Mesothelial cell of epicardium (in vitro differentiated cells): ENCODE measurements around the gene CEND1. TPM values are rescaled to one million over a fixed set of nuclear protein-coding genes. Genes with fewer than 3 reads are reported as not detected.

ENCODE experiments used
- DNase-seq, 2 experiments: peaks; one replicate each; pipeline ENCODE4 v3.0.0; 2021; ENCODE audit warnings: low spot score in 2 of 2; ENCODE audit not compliant: unreplicated experiment in 2 of 2
- H3K27ac Mint-ChIP-seq: 2 replicates; pipeline ENCODE4 v1.8.0; 2021; ENCODE audit warnings: mixed read lengths
- H3K27me3 Mint-ChIP-seq: 2 replicates; pipeline ENCODE4 v1.8.0; 2021; ENCODE audit warnings: low read depth, mixed read lengths
- H3K36me3 Mint-ChIP-seq: 2 replicates; pipeline ENCODE4 v1.8.0; 2021; ENCODE audit warnings: mixed read lengths
- H3K4me1 Mint-ChIP-seq: 2 replicates; pipeline ENCODE4 v1.8.0; 2021; ENCODE audit warnings: mixed read lengths
- H3K4me3 Mint-ChIP-seq: 2 replicates; pipeline ENCODE4 v1.8.0; 2021; ENCODE audit warnings: mild to moderate bottlenecking, moderate library complexity, mixed read lengths
- H3K9me3 Mint-ChIP-seq: 2 replicates; pipeline ENCODE4 v1.8.0; 2021; ENCODE audit warnings: mixed read lengths
- CTCF ChIP-seq: fragments of 200-600 bp; sonication (generic); IDR thresholded peaks from one replicate; pipeline ENCODE4 v1.5.0; 2021; ENCODE audit warnings: antibody characterized with exemption; ENCODE audit not compliant: unreplicated experiment
- total RNA-seq: library from RNA; stranded (reverse); gene quantifications from 3 replicates; pipeline ENCODE4 v1.2.1, GENCODE V29; 2021

The CEND1 gene
- total RNA-seq, 1 donor from 2014 or later: not detected

GRCh38 chr11:788009-788640 lies 1.8 kb downstream of the CEND1 start:
- H3K4me3 Mint-ChIP-seq: no peak overlapping the region
- H3K4me1 Mint-ChIP-seq: peaks cover 8% of the 10 kb centered on the region
- H3K27ac Mint-ChIP-seq: no peak overlapping the region
- H3K36me3 Mint-ChIP-seq: peaks cover 6% of the 10 kb centered on the region
- no peaks in the 10 kb centered on the region for H3K9me3 Mint-ChIP-seq
- H3K27me3 Mint-ChIP-seq: peaks cover 4% of the 10 kb centered on the region
- no peak for DNase-seq
- TF ChIP-seq CTCF: no peak

- Mint-ChIP-seq H3K36me3 (peaks cover 6% of the 10 kb centered on the region), H3K9me3 (no peaks in the 10 kb centered on the region), H3K27ac (no peak overlapping the region), H3K27me3 (peaks cover 4% of the 10 kb centered on the region), H3K4me3 (no peak overlapping the region), H3K4me1 (peaks cover 12% of the 10 kb centered on the region)
- TF ChIP-seq CTCF: no peak
- DNase-seq: no peak
Measured at GRCh38 chr11:787084-787675, 2.7 kb downstream of the CEND1 start.

GRCh38 chr11:786235-787083 lies 3.4 kb downstream of the CEND1 start:
- peaks cover 6% of the 10 kb centered on the region for H3K36me3 Mint-ChIP-seq
- no peaks in the 10 kb centered on the region for H3K9me3 Mint-ChIP-seq
- H3K27me3 Mint-ChIP-seq: peaks cover 4% of the 10 kb centered on the region
- no peak for DNase-seq
- peaks cover 12% of the 10 kb centered on the region for H3K4me1 Mint-ChIP-seq
- no peak overlapping the region for H3K27ac Mint-ChIP-seq
- no peak for TF ChIP-seq CTCF
- no peak overlapping the region for H3K4me3 Mint-ChIP-seq

- TF ChIP-seq CTCF: peak; percentile 45
- Mint-ChIP-seq H3K4me3 (peak overlapping the region; percentile 11), H3K4me1 (peaks cover 12% of the 10 kb centered on the region), H3K9me3 (no peaks in the 10 kb centered on the region), H3K27ac (peak overlapping the region; percentile 68), H3K36me3 (peaks cover 3% of the 10 kb centered on the region), H3K27me3 (no peaks in the 10 kb centered on the region)
- DNase-seq: peak; percentile 72 to 81
Measured at GRCh38 chr11:783581-784015, 6.3 kb downstream of the CEND1 start.

- no peak for DNase-seq
- peaks cover 3% of the 10 kb centered on the region for H3K36me3 Mint-ChIP-seq
- H3K27ac Mint-ChIP-seq: no peak overlapping the region
- peaks cover 12% of the 10 kb centered on the region for H3K4me1 Mint-ChIP-seq
- no peaks in the 10 kb centered on the region for H3K9me3 Mint-ChIP-seq
- no peaks in the 10 kb centered on the region for H3K27me3 Mint-ChIP-seq
- no peak overlapping the region for H3K4me3 Mint-ChIP-seq
- no peak for TF ChIP-seq CTCF
Measured at GRCh38 chr11:782264-783174, 7.4 kb downstream of the CEND1 start.
